HTERT RPE-1 (cell line): ENCODE measurements around the gene ZNF444.

Experiments used
- in situ Hi-C: fragments of 300-500 bp; cut with MboI; formaldehyde crosslinking; loops from 4 replicates; pipeline ENCODE4 v1.14.3; 2020; ENCODE audit warnings: low sequenced_read_pairs

ZNF444 gene

GRCh38 chr19:56106993-56107392 lies 34.1 kb upstream of the ZNF444 start:
- in situ Hi-C loops = no loop called here

- in situ Hi-C loops = no loop called here
These were observed 33.3 kb upstream of the ZNF444 start for GRCh38 chr19:56107626-56108351.

GRCh38 chr19:56108447-56109195 lies 32.5 kb upstream of the ZNF444 start:
- in situ Hi-C loops = no loop called here

- in situ Hi-C loops = no loop called here
These were observed 31.9 kb upstream of the ZNF444 start for GRCh38 chr19:56109226-56109625.

GRCh38 chr19:56110515-56111448 lies 30.3 kb upstream of the ZNF444 start:
- in situ Hi-C loops = no loop called here

- in situ Hi-C loops = no loop called here
These were observed 29.3 kb upstream of the ZNF444 start for GRCh38 chr19:56111601-56112312.

- in situ Hi-C loops = no loop called here
These were observed 28.8 kb upstream of the ZNF444 start for GRCh38 chr19:56112313-56112709.

- in situ Hi-C loops = no loop called here
These were observed 27.9 kb upstream of the ZNF444 start for GRCh38 chr19:56113074-56113632.

GRCh38 chr19:56114051-56114777 lies 26.9 kb upstream of the ZNF444 start:
- in situ Hi-C loops = no loop called here

- in situ Hi-C loops = no loop called here
These were observed 26.3 kb upstream of the ZNF444 start for GRCh38 chr19:56114778-56115110.

- in situ Hi-C loops = no loop called here
These were observed 25.6 kb upstream of the ZNF444 start for GRCh38 chr19:56115490-56115889.

GRCh38 chr19:56116606-56117005 lies 24.5 kb upstream of the ZNF444 start:
- in situ Hi-C loops = no loop called here

GRCh38 chr19:56117376-56117884 lies 23.7 kb upstream of the ZNF444 start:
- in situ Hi-C loops = no loop called here

GRCh38 chr19:56117889-56118288 lies 23.2 kb upstream of the ZNF444 start:
- in situ Hi-C loops = no loop called here

- in situ Hi-C loops = no loop called here
These were observed 22.2 kb upstream of the ZNF444 start for GRCh38 chr19:56118666-56119581.

- in situ Hi-C loops = no loop called here
These were observed 21.5 kb upstream of the ZNF444 start for GRCh38 chr19:56119582-56119978.

- in situ Hi-C loops = no loop called here
These were observed 21.1 kb upstream of the ZNF444 start for GRCh38 chr19:56120002-56120370.

- in situ Hi-C loops = no loop called here
These were observed 20.5 kb upstream of the ZNF444 start for GRCh38 chr19:56120371-56121179.
